ENCODE data around the gene LPIN2.

- TF ChIP-seq, protein P1, sequence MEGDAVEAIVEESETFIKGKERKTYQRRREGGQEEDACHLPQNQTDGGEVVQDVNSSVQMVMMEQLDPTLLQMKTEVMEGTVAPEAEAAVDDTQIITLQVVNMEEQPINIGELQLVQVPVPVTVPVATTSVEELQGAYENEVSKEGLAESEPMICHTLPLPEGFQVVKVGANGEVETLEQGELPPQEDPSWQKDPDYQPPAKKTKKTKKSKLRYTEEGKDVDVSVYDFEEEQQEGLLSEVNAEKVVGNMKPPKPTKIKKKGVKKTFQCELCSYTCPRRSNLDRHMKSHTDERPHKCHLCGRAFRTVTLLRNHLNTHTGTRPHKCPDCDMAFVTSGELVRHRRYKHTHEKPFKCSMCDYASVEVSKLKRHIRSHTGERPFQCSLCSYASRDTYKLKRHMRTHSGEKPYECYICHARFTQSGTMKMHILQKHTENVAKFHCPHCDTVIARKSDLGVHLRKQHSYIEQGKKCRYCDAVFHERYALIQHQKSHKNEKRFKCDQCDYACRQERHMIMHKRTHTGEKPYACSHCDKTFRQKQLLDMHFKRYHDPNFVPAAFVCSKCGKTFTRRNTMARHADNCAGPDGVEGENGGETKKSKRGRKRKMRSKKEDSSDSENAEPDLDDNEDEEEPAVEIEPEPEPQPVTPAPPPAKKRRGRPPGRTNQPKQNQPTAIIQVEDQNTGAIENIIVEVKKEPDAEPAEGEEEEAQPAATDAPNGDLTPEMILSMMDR (IDR thresholded peaks at IDR 0.05), result no peak
- TF ChIP-seq POLR2A (IDR thresholded peaks at IDR 0.05), result no peak
These were observed 32.2 kb upstream of the LPIN2 start for GRCh38 chr18:3044931-3045698.

All from thyroid gland (tissue), 4 donors.